ENCODE data around the gene LMX1A. TPM values are rescaled to one million over a fixed set of nuclear protein-coding genes. Genes with fewer than 3 reads are reported as not detected.

Gene LMX1A
- total RNA-seq, 1 experiment from 2014 or later = not detected

DNA sequence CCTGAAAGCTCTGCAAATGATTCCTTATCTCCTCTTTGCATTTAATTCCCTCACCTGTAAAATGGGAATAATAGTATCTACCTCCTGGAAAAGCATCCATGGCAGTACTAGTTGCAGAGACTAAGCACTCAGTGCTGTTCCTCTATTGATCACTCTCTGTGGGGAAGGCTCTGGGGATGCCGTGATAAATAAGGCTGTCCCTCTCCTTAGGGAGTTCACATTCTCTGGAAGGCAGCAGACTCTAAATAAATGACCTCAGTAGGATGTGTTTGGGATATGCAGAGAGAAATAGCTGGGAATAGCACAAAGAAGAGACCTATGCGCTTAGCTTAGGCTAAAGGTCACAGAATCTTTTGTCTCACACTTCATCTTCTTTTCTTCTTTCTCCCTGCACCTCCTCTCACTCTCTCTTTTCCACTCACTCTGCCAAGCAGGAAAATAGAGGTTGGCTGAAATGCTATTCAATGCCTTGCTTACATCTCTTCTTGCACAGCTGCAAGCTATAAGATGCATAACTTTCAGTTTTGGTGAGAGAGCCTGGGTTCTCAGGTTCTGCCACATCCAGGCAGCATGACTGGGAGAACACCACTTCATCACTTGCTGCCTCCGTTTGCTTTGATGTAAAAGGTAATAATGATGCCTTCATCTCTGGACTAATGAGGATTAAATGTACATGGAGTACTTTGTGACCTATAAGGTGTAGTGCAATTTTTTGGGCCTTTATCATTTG, 101.5 kb downstream of the LMX1A start:
- H3K4me3 Mint-ChIP-seq (ENCODE audit: unreplicated experiment) = no peak overlapping the region
- H3K27ac Mint-ChIP-seq (ENCODE audit: low read depth, unreplicated experiment) = no peak overlapping the region
- H3K4me1 Mint-ChIP-seq (ENCODE audit: insufficient read depth, unreplicated experiment) = peaks cover 11% of the 10 kb centered on the region
- DNase-seq (ENCODE audit: unreplicated experiment) = no peak
- CTCF ChIA-PET = interaction anchor here (0.6 to 9.4 kb wide), 9 partner anchors 14 to 457 kb away, joined by 3 to 154 read pairs (median 3); no protein-coding TSS in a partner anchor
- H3K27me3 Mint-ChIP-seq (ENCODE audit: insufficient read depth, unreplicated experiment) = peaks cover 43% of the 10 kb centered on the region
- POLR2A ChIA-PET = interaction anchor here (0.5 kb wide), 1 partner anchor 55 kb away, joined by 3 read pairs; no protein-coding TSS in a partner anchor
- intact Hi-C loops (cut with micrococcal nuclease) = loop anchor here (5.0 kb wide), 2 partner anchors 128 to 143 kb away; no protein-coding TSS in a partner anchor
- no peaks in the 10 kb centered on the region for H3K36me3 Mint-ChIP-seq (ENCODE audit: insufficient read depth, unreplicated experiment)
- TF ChIP-seq, protein P1, sequence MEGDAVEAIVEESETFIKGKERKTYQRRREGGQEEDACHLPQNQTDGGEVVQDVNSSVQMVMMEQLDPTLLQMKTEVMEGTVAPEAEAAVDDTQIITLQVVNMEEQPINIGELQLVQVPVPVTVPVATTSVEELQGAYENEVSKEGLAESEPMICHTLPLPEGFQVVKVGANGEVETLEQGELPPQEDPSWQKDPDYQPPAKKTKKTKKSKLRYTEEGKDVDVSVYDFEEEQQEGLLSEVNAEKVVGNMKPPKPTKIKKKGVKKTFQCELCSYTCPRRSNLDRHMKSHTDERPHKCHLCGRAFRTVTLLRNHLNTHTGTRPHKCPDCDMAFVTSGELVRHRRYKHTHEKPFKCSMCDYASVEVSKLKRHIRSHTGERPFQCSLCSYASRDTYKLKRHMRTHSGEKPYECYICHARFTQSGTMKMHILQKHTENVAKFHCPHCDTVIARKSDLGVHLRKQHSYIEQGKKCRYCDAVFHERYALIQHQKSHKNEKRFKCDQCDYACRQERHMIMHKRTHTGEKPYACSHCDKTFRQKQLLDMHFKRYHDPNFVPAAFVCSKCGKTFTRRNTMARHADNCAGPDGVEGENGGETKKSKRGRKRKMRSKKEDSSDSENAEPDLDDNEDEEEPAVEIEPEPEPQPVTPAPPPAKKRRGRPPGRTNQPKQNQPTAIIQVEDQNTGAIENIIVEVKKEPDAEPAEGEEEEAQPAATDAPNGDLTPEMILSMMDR (IDR thresholded peaks at IDR 0.05; ENCODE audit: unreplicated experiment) = no peak
- no peaks in the 10 kb centered on the region for H3K9me3 Mint-ChIP-seq (ENCODE audit: unreplicated experiment)
- BruUV-seq (replicated peaks) = no TSS peak

DNA sequence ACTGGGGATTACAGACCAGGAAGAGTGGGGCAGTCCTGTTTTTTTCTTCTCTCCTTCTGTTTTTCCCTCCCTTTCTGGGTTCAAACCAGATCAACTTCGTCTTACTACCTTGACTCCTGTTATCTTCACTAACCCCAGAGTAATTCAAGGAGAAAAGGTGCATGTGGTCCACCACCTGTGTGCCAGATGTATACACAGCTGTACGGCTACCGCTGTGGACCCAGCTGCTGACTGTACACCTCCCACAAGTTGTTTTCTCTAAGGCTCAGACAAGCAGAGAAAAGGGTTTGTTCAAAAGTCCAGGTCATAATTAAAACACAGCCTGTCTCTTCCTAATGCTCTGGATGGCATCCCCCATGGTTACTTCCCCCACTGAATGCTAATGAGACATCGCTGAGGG, 102.1 kb downstream of the LMX1A start:
- ChIA-PET CTCF (interaction anchor here (0.6 to 9.4 kb wide), 9 partner anchors 12 to 338 kb away, joined by 3 to 154 read pairs (median 4); no protein-coding TSS in a partner anchor), POLR2A (no interaction called here)
- Mint-ChIP-seq H3K27me3 (ENCODE audit: insufficient read depth, unreplicated experiment) (peaks cover 43% of the 10 kb centered on the region), H3K27ac (ENCODE audit: low read depth, unreplicated experiment) (no peak overlapping the region), H3K36me3 (ENCODE audit: insufficient read depth, unreplicated experiment) (no peaks in the 10 kb centered on the region), H3K9me3 (ENCODE audit: unreplicated experiment) (no peaks in the 10 kb centered on the region), H3K4me1 (ENCODE audit: insufficient read depth, unreplicated experiment) (peaks cover 7% of the 10 kb centered on the region), H3K4me3 (ENCODE audit: unreplicated experiment) (no peak overlapping the region)
- TF ChIP-seq, protein P1 (IDR thresholded peaks at IDR 0.05; ENCODE audit: unreplicated experiment) = no peak
- DNase-seq (ENCODE audit: unreplicated experiment) = no peak
- intact Hi-C loops (cut with micrococcal nuclease) = loop anchor here (5.0 kb wide), 1 partner anchor 142 kb away; no protein-coding TSS in a partner anchor
- BruUV-seq (replicated peaks) = no TSS peak

DNA sequence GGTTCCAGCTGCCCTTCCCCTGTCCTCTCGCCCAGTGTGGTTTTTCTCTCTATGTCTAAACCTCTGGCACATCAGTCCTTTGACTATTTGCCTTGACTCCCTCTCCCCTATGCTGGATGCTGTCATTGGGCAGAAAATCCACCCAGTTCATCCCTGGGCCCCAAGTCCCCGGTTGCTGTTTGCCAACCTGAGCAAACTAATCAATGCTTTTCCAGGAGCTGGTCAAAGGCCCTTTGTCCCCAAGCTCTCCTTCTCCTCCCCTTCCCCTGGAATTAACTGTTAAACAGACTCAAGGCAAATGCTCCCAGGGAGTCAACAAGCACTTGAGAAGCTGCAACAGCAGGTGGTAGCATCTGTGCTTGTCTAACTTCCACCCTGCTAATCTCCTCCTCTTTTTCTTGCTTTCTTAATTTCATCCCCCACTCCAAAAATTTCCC, 102.7 kb downstream of the LMX1A start:
- H3K4me1 Mint-ChIP-seq (ENCODE audit: insufficient read depth, unreplicated experiment) = peaks cover 6% of the 10 kb centered on the region
- BruUV-seq (replicated peaks) = no TSS peak
- CTCF ChIA-PET = interaction anchor here (0.6 to 9.4 kb wide), 9 partner anchors 11 to 338 kb away, joined by 3 to 154 read pairs (median 5); no protein-coding TSS in a partner anchor
- peaks cover 43% of the 10 kb centered on the region for H3K27me3 Mint-ChIP-seq (ENCODE audit: insufficient read depth, unreplicated experiment)
- DNase-seq (ENCODE audit: unreplicated experiment) = no peak
- no peaks in the 10 kb centered on the region for H3K36me3 Mint-ChIP-seq (ENCODE audit: insufficient read depth, unreplicated experiment)
- TF ChIP-seq, protein P1 (IDR thresholded peaks at IDR 0.05; ENCODE audit: unreplicated experiment) = no peak
- H3K27ac Mint-ChIP-seq (ENCODE audit: low read depth, unreplicated experiment) = no peak overlapping the region
- H3K4me3 Mint-ChIP-seq (ENCODE audit: unreplicated experiment) = no peak overlapping the region
- POLR2A ChIA-PET = no interaction called here
- intact Hi-C loops (cut with micrococcal nuclease) = loop anchor here (5.0 kb wide), 1 partner anchor 142 kb away; no protein-coding TSS in a partner anchor
- no peaks in the 10 kb centered on the region for H3K9me3 Mint-ChIP-seq (ENCODE audit: unreplicated experiment)

- Mint-ChIP-seq H3K4me3 (ENCODE audit: unreplicated experiment) (no peak overlapping the region), H3K9me3 (ENCODE audit: unreplicated experiment) (no peaks in the 10 kb centered on the region), H3K27me3 (ENCODE audit: insufficient read depth, unreplicated experiment) (peaks cover 48% of the 10 kb centered on the region), H3K36me3 (ENCODE audit: insufficient read depth, unreplicated experiment) (no peaks in the 10 kb centered on the region), H3K27ac (ENCODE audit: low read depth, unreplicated experiment) (no peak overlapping the region), H3K4me1 (ENCODE audit: insufficient read depth, unreplicated experiment) (no peaks in the 10 kb centered on the region)
- ChIA-PET POLR2A (no interaction called here), CTCF (interaction anchor here (0.5 to 9.4 kb wide), 5 partner anchors 8 to 127 kb away, joined by 3 to 154 read pairs (median 3); no protein-coding TSS in a partner anchor)
- DNase-seq (ENCODE audit: unreplicated experiment) = no peak
- intact Hi-C loops (cut with micrococcal nuclease) = loop anchor here (5.0 kb wide), 1 partner anchor 52 kb away; no protein-coding TSS in a partner anchor
- TF ChIP-seq, protein P1 (IDR thresholded peaks at IDR 0.05; ENCODE audit: unreplicated experiment) = no peak
- no TSS peak for BruUV-seq (replicated peaks)
These were observed 107.4 kb downstream of the LMX1A start for GRCh38 chr1:165248969-165249571.
